IMR-90 (cell line): ENCODE measurements around the gene PTGES3L.

Experiments used
- BHLHE40 ChIP-seq: fragments of 150-350 bp; IDR thresholded peaks from 2 replicates; pipeline ENCODE4 v1.6.1; 2016; ENCODE audit warnings: mild to moderate bottlenecking, low read depth, low read length
- CEBPB ChIP-seq: IDR thresholded peaks from 2 replicates; pipeline ENCODE4 v1.6.1; 2012; ENCODE audit warnings: low read depth, low read length, improper control_type of control experiment
- CTCF ChIP-seq: conservative IDR thresholded peaks from 2 replicates; pipeline ENCODE4 v1.5.1; 2012; ENCODE audit warnings: mild to moderate bottlenecking, low read depth, low read length, improper control_type of control experiment
- ELK1 ChIP-seq: fragments of 150-350 bp; IDR thresholded peaks from 2 replicates; pipeline ENCODE4 v1.6.1; 2016; ENCODE audit warnings: low read depth, mild to moderate bottlenecking, low read length, moderate library complexity, borderline replicate concordance
- FOS ChIP-seq: fragments of 150-350 bp; IDR thresholded peaks from 2 replicates; pipeline ENCODE4 v1.6.1; 2016; ENCODE audit warnings: low read depth, low read length
- MAFK ChIP-seq: IDR thresholded peaks from 2 replicates; pipeline ENCODE4 v1.6.1; 2012; ENCODE audit warnings: low read depth, low read length, improper control_type of control experiment
- MXI1 ChIP-seq: IDR thresholded peaks from 2 replicates; pipeline ENCODE4 v1.6.1; 2012; ENCODE audit warnings: low read depth, mild to moderate bottlenecking, low read length, moderate library complexity, borderline replicate concordance
- POLR2A ChIP-seq: IDR thresholded peaks from 2 replicates; pipeline ENCODE4 v1.6.1; 2012; ENCODE audit warnings: mild to moderate bottlenecking, low read depth, low read length
- RAD21 ChIP-seq: IDR thresholded peaks from 2 replicates; pipeline ENCODE4 v1.6.1; 2012; ENCODE audit warnings: low read length, improper control_type of control experiment
- RFX5 ChIP-seq: IDR thresholded peaks from 2 replicates; pipeline ENCODE4 v1.8.0; 2012; ENCODE audit warnings: low read depth, mild to moderate bottlenecking, low read length, moderate library complexity
- SMC3 ChIP-seq: fragments of 150-350 bp; IDR thresholded peaks from 2 replicates; pipeline ENCODE4 v1.6.1; 2016; ENCODE audit warnings: low read depth, mild to moderate bottlenecking, antibody characterized with exemption, low read length, moderate library complexity
- USF2 ChIP-seq: fragments of 150-350 bp; IDR thresholded peaks from 2 replicates; pipeline ENCODE4 v1.6.1; 2017; ENCODE audit warnings: mild to moderate bottlenecking, antibody characterized with exemption, low read length, low read depth

GRCh38 chr17:43010667-43011308, 30.9 kb upstream of the PTGES3L start:
- TF ChIP-seq USF2 (no peak), ELK1 (no peak), POLR2A (no peak), CTCF (no peak), MXI1 (no peak), CEBPB (no peak), MAFK (no peak), SMC3 (no peak), BHLHE40 (no peak), RFX5 (no peak), RAD21 (no peak), FOS (no peak)
